GM13977 (cell line): ENCODE data around the gene ANO2.
A peak's percentile ranks its signal among the peaks of the same experiment; 100 is the strongest.

ENCODE experiments used
- DNase-seq: peaks from one replicate; pipeline ENCODE4 v3.0.0; 2012; ENCODE audit warnings: low spot score
- in situ Hi-C: fragments of 300-500 bp; cut with MboI; formaldehyde crosslinking; loops from one replicate; pipeline ENCODE4 v1.12.0; 2022; ENCODE audit warnings: low sequenced_read_pairs, low pct_unique_long_range_greater_than_20kb, mixed read lengths, inconsistent platforms; ENCODE audit not compliant: unreplicated experiment
- TF ChIP-seq, protein P1 (sequence below): IDR thresholded peaks from 2 replicates; pipeline ENCODE4 v1.5.1; 2012; ENCODE audit warnings: mild to moderate bottlenecking, control low read depth; ENCODE audit not compliant: insufficient read depth; ENCODE audit errors: extremely low read depth, missing control alignments

Gene ANO2

DNA sequence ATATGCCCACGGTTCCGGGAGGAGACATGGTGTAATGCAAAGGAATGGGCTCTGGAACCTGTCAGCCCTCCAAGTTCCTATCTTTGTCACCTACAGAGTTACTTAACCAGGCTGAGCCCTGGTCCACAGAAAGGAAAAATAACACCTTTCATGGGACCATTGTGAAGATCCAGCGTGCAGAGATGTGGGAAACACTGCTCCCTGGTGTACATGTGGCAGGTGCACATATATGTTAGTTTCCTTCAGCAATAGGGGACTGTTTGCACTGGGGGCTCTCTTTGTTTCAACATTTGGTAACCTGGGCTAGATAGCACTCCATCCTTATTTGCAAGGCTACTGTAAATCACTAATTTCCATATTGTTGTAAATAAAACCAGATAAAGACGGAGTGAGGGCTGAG is 72.3 kb downstream of the ANO2 start:
- TF ChIP-seq, protein P1, sequence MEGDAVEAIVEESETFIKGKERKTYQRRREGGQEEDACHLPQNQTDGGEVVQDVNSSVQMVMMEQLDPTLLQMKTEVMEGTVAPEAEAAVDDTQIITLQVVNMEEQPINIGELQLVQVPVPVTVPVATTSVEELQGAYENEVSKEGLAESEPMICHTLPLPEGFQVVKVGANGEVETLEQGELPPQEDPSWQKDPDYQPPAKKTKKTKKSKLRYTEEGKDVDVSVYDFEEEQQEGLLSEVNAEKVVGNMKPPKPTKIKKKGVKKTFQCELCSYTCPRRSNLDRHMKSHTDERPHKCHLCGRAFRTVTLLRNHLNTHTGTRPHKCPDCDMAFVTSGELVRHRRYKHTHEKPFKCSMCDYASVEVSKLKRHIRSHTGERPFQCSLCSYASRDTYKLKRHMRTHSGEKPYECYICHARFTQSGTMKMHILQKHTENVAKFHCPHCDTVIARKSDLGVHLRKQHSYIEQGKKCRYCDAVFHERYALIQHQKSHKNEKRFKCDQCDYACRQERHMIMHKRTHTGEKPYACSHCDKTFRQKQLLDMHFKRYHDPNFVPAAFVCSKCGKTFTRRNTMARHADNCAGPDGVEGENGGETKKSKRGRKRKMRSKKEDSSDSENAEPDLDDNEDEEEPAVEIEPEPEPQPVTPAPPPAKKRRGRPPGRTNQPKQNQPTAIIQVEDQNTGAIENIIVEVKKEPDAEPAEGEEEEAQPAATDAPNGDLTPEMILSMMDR = peak; percentile 27
- no peak for DNase-seq
- in situ Hi-C loops = no loop called here

DNA sequence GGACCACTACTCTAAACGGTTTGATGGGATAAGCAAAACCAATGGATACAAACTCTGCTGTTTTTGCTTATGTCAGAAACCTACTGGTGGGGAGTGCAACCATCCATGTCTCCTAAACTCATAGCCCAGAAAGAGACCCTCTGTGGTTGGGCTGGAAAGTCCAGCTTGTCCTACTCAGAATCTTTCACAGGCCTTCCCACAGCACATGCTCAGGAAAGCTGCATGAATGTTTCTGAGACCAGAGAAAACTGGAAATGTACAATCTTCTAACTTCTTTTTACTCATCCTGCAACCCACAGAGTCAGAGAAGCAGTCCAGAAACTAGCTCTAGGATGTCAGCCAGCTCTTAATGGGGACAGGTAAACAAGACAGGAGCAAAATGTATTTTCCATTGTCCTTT is 73.3 kb downstream of the ANO2 start:
- TF ChIP-seq, protein P1 = no peak
- in situ Hi-C loops = no loop called here
- DNase-seq = no peak

DNA sequence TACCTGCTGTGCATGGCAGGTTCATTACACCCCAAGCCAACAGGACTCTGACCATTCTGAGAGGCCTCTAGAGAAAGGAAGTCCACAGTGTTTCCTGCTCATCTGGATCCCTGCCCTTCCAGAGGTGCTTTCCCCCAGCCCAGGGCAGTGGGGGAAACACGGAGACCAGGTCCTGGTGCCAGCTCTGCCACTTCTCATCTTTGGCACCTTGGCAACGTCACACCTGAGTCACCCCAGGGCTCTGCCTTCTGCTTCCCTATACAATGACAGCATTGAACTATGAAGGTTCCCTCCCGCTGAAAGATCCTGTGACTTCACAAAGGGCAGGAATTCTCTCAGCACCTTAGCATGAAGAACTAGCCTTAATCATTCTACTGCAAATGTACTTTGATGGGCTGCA is 74.9 kb downstream of the ANO2 start:
- no peak for DNase-seq
- in situ Hi-C loops = no loop called here
- TF ChIP-seq, protein P1 = no peak

DNA sequence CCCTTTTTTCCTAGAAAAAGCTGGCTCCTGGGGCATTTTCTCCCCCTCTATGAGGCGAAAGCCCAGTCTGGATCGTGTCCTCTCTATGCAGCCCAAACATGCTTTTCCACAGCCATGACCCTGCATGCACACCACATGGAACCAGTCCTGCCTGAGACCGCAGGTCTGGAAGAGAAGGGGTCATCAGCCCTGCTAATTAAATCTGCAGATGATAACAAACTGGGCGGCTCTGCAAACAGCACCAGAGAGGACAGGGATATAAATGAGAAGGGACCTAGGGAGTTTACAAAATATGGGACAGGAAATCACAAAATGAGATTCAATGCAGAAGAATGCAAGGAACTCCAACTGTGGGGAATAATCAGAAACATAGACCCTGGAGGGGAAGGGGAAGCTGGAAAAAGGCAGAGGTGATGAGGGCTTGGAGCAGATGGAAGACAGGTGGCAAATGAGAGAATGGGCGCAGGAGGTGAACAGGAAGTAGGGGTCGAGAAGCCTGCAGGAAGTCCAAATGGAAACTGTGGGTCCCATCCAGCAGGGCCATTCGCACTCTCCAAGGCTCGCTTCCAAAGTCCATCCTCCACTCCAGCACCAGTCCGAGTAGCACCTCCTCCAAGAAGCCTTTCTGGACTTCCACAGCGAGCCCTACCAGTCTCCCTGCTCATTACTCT is 76.3 kb downstream of the ANO2 start:
- in situ Hi-C loops = no loop called here
- TF ChIP-seq, protein P1 = no peak
- no peak for DNase-seq

DNA sequence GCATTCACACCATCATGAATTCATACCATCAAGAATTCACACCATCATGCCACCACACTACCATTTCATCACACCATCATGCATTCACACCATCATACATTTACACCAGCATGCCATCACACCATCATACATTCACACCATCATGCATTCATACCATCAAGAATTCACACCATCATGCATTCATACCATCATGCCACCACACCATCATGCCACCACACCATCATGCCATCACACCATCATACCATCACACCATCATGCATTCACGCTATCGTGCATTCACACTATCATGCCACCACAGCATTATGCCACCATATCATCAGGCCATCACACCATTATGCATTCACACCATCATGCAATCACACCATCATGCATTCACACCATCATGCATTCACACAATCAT is 79.7 kb downstream of the ANO2 start:
- in situ Hi-C loops = no loop called here
- TF ChIP-seq, protein P1 = no peak
- no peak for DNase-seq

DNA sequence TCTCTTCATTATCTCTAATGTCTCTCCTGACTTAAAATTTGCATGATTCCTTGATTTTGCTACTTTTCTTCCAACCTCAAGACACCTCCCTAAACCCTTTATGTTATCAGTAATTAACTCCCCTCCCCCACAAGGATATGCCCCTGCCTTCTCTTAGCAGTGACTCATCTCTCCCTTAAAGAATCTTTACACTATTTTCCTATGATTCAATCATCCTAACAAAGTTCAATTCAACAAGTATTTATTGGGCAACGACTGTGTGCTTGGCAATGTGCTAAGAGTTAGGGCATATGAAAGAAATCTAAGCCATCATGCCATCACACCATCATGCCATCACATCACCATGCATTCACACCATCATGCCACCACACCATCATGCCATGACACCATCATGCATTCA is 80.1 kb downstream of the ANO2 start:
- TF ChIP-seq, protein P1 = no peak
- in situ Hi-C loops = no loop called here
- no peak for DNase-seq
